NCI-H345 (cell line): Measurements from ENCODE around the gene LRRC8E.
"Not testable (repeated sequence)": the region's sequence is repeated elsewhere in the genome, so short reads cannot be mapped to it uniquely, and the experiment has no call there.

Experiments used
- DNase-seq: peaks from one replicate; lab custom pipeline; 2025; lab: John Stamatoyannopoulos, UW

The LRRC8E gene

GRCh38 chr19:7920519-7921301, 32.4 kb downstream of the LRRC8E start:
- peak; percentile 97 for DNase-seq

GRCh38 chr19:7921302-7921966, 33.1 kb downstream of the LRRC8E start:
- peak; percentile 59 for DNase-seq

GRCh38 chr19:7921967-7922835, 33.9 kb downstream of the LRRC8E start:
- DNase-seq: no peak

GRCh38 chr19:7922836-7923195, 34.5 kb downstream of the LRRC8E start:
- no peak for DNase-seq

GRCh38 chr19:7923295-7924191, 35.2 kb downstream of the LRRC8E start:
- DNase-seq: no peak

GRCh38 chr19:7924241-7924640, 35.9 kb downstream of the LRRC8E start:
- no peak for DNase-seq

GRCh38 chr19:7924651-7925170, 36.4 kb downstream of the LRRC8E start:
- DNase-seq: no peak

- peak; percentile 77 for DNase-seq
Observed at GRCh38 chr19:7925171-7925851, 37.0 kb downstream of the LRRC8E start.

GRCh38 chr19:7926021-7926726, 37.9 kb downstream of the LRRC8E start, which contains the start of gene CTXN1:
Gene CTXN1 (minus strand): TSS chr19:7926135. CDS start chr19:7925538, 597 bp downstream.
- DNase-seq: peak; percentile 73

- no peak for DNase-seq
Observed at GRCh38 chr19:7926727-7927604, 38.7 kb downstream of the LRRC8E start.

- no peak for DNase-seq
Observed at GRCh38 chr19:7927605-7928333, 39.5 kb downstream of the LRRC8E start.

- no peak for DNase-seq
Observed at GRCh38 chr19:7928334-7928706, 40.0 kb downstream of the LRRC8E start.

GRCh38 chr19:7928741-7929701, 40.7 kb downstream of the LRRC8E start:
- DNase-seq: no peak

- DNase-seq: not testable (repeated sequence)
Observed at GRCh38 chr19:7930030-7930429, 41.7 kb downstream of the LRRC8E start.

GRCh38 chr19:7930765-7931164, 42.5 kb downstream of the LRRC8E start:
- DNase-seq: no peak

- no peak for DNase-seq
Observed at GRCh38 chr19:7931221-7932061, 43.1 kb downstream of the LRRC8E start.
